Neural cell (in vitro differentiated cells): Measurements from ENCODE around the gene PCSK9. TPM values are rescaled to one million over a fixed set of nuclear protein-coding genes. Genes with fewer than 3 reads are reported as not detected.

ENCODE experiments used
- H2AFZ ChIP-seq: fragments of 200-600, 300-800 bp; sonication (generic), shearing (Covaris generic); 2 replicates; pipeline ENCODE4 v1.6.0; 2014; ENCODE audit warnings: low read depth, mild to moderate bottlenecking, antibody characterized with exemption, low read length, moderate library complexity
- H3F3A ChIP-seq: fragments of 200-600 bp; shearing (Covaris generic); 2 replicates; pipeline ENCODE4 v1.6.1; 2016; ENCODE audit warnings: mild to moderate bottlenecking, moderate library complexity, mixed read lengths, antibody characterized with exemption, low read length; ENCODE audit not compliant: insufficient read depth, poor library complexity, severe bottlenecking
- H3K27ac ChIP-seq: fragments of 200-600, 300-800 bp; sonication (generic), shearing (Covaris generic); 2 replicates; pipeline ENCODE4 v1.5.1; 2014; ENCODE audit warnings: mild to moderate bottlenecking, low read length, moderate library complexity
- H3K27me3 ChIP-seq: fragments of 300-800, 200-600 bp; sonication (generic), shearing (Covaris generic); 2 replicates; pipeline ENCODE4 v1.6.0; 2014; ENCODE audit warnings: mild to moderate bottlenecking, low read depth, low read length, moderate library complexity; ENCODE audit not compliant: insufficient read depth
- H3K36me3 ChIP-seq: fragments of 300-800, 200-600 bp; sonication (generic), shearing (Covaris generic); 2 replicates; pipeline ENCODE4 v1.5.1; 2014; ENCODE audit warnings: mild to moderate bottlenecking, antibody characterized with exemption, low read length, moderate library complexity; ENCODE audit not compliant: insufficient read depth
- H3K4me2 ChIP-seq: fragments of 300-800, 200-600 bp; sonication (generic), shearing (Covaris generic); 2 replicates; pipeline ENCODE4 v1.6.0; 2014; ENCODE audit warnings: mild to moderate bottlenecking, low read length
- H3K4me3 ChIP-seq: fragments of 300-800, 200-600 bp; sonication (generic), shearing (Covaris generic); 2 replicates; pipeline ENCODE4 v1.5.1; 2014; ENCODE audit warnings: mild to moderate bottlenecking, low read length, moderate library complexity
- H3K79me2 ChIP-seq: fragments of 200-600 bp; shearing (Covaris generic); replicated peaks from 2 replicates; pipeline ENCODE4 v1.6.0; 2014; ENCODE audit warnings: mild to moderate bottlenecking, low read length, moderate library complexity; ENCODE audit not compliant: insufficient read depth
- H3K9ac ChIP-seq: fragments of 300-800, 200-600 bp; sonication (generic), shearing (Covaris generic); 2 replicates; pipeline ENCODE4 v1.6.1; 2016; ENCODE audit warnings: mild to moderate bottlenecking, low read length, mixed read lengths
- H3K9me2 ChIP-seq: fragments of 200-600 bp; shearing (Covaris generic); 2 replicates; pipeline ENCODE4 v1.6.1; 2016; ENCODE audit warnings: mild to moderate bottlenecking, low read length, mixed read lengths; ENCODE audit not compliant: insufficient read depth
- H3K9me3 ChIP-seq: fragments of 200-600, 300-800 bp; sonication (generic), shearing (Covaris generic); 2 replicates; pipeline ENCODE4 v1.6.1; 2016; ENCODE audit warnings: mild to moderate bottlenecking, mixed run types, low read length, moderate library complexity, mixed read lengths
- H4K20me1 ChIP-seq: fragments of 200-600 bp; shearing (Covaris generic); 2 replicates; pipeline ENCODE4 v1.6.1; 2016; ENCODE audit warnings: mild to moderate bottlenecking, mixed run types; ENCODE audit not compliant: insufficient read depth
- EP300 ChIP-seq: fragments of 450-650 bp; conservative IDR thresholded peaks from 2 replicates; pipeline ENCODE4 v1.6.1; 2014; ENCODE audit warnings: antibody characterized with exemption, mild to moderate bottlenecking, moderate library complexity; ENCODE audit not compliant: poor library complexity, severe bottlenecking
- EZH2 ChIP-seq: fragments of 200-600, 300-800 bp; shearing (Covaris generic), sonication (generic); IDR thresholded peaks from 2 replicates; pipeline ENCODE4 v1.6.1; 2014; ENCODE audit warnings: antibody characterized with exemption, low read length, borderline replicate concordance, mild to moderate bottlenecking; ENCODE audit not compliant: insufficient read depth, poor library complexity, severe bottlenecking
- MXI1 ChIP-seq: fragments of 450-650 bp; conservative IDR thresholded peaks from 2 replicates; pipeline ENCODE4 v1.6.1; 2014; ENCODE audit warnings: antibody characterized with exemption, mild to moderate bottlenecking; ENCODE audit not compliant: poor library complexity, severe bottlenecking
- POLR2AphosphoS5 ChIP-seq: IDR thresholded peaks from 2 replicates; pipeline ENCODE4 v1.6.1; 2012
- RAD21 ChIP-seq: fragments of 450-650 bp; conservative IDR thresholded peaks from 2 replicates; pipeline ENCODE4 v1.6.1; 2014; ENCODE audit warnings: antibody characterized with exemption, mild to moderate bottlenecking, moderate library complexity
- SMC3 ChIP-seq: fragments of 450-650 bp; conservative IDR thresholded peaks from 2 replicates; pipeline ENCODE4 v1.6.1; 2014; ENCODE audit warnings: antibody characterized with exemption, mild to moderate bottlenecking, moderate library complexity; ENCODE audit not compliant: poor library complexity
- TAF1 ChIP-seq: IDR thresholded peaks from 2 replicates; pipeline ENCODE4 v1.6.1; 2012; ENCODE audit warnings: low read depth
- polyA plus RNA-seq: library from polyadenylated mRNA; depleted of rRNA; stranded (reverse); fragments of >200 nt; gene quantifications from 2 replicates; pipeline ENCODE4 v1.2.3, GENCODE V29; 2014
- TF ChIP-seq, protein P1 (sequence below): IDR thresholded peaks from 2 replicates; pipeline ENCODE4 v1.6.1; 2012; ENCODE audit warnings: borderline replicate concordance
- TF ChIP-seq, protein P2 (sequence below): fragments of 450-650 bp; IDR thresholded peaks from 2 replicates; pipeline ENCODE4 v1.5.1; 2014; ENCODE audit warnings: antibody characterized with exemption, mild to moderate bottlenecking, moderate library complexity; ENCODE audit not compliant: poor library complexity, severe bottlenecking

The PCSK9 gene
- polyA plus RNA-seq, 1 donor from 2014 or later = not detected

GRCh38 chr1:55076356-55076755, 37.0 kb downstream of the PCSK9 start:
- TF ChIP-seq, protein P1, sequence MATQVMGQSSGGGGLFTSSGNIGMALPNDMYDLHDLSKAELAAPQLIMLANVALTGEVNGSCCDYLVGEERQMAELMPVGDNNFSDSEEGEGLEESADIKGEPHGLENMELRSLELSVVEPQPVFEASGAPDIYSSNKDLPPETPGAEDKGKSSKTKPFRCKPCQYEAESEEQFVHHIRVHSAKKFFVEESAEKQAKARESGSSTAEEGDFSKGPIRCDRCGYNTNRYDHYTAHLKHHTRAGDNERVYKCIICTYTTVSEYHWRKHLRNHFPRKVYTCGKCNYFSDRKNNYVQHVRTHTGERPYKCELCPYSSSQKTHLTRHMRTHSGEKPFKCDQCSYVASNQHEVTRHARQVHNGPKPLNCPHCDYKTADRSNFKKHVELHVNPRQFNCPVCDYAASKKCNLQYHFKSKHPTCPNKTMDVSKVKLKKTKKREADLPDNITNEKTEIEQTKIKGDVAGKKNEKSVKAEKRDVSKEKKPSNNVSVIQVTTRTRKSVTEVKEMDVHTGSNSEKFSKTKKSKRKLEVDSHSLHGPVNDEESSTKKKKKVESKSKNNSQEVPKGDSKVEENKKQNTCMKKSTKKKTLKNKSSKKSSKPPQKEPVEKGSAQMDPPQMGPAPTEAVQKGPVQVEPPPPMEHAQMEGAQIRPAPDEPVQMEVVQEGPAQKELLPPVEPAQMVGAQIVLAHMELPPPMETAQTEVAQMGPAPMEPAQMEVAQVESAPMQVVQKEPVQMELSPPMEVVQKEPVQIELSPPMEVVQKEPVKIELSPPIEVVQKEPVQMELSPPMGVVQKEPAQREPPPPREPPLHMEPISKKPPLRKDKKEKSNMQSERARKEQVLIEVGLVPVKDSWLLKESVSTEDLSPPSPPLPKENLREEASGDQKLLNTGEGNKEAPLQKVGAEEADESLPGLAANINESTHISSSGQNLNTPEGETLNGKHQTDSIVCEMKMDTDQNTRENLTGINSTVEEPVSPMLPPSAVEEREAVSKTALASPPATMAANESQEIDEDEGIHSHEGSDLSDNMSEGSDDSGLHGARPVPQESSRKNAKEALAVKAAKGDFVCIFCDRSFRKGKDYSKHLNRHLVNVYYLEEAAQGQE = no peak
- no peak for TF ChIP-seq SMC3
- no peak for TF ChIP-seq TAF1
- no peak for TF ChIP-seq EP300
- TF ChIP-seq RAD21 = no peak
- TF ChIP-seq EZH2 = no peak
- no peaks in the 10 kb centered on the region for H3K79me2 ChIP-seq
- no peak overlapping the region for H2AFZ ChIP-seq
- no peak overlapping the region for H3K9ac ChIP-seq
- peaks cover 19% of the 10 kb centered on the region for H3K36me3 ChIP-seq
- no peaks in the 10 kb centered on the region for H3K9me2 ChIP-seq
- no peak overlapping the region for H3K27ac ChIP-seq
- no peaks in the 10 kb centered on the region for H4K20me1 ChIP-seq
- H3K9me3 ChIP-seq = no peaks in the 10 kb centered on the region
- H3K4me2 ChIP-seq = no peak overlapping the region
- H3K4me3 ChIP-seq = no peak overlapping the region
- no peaks in the 10 kb centered on the region for H3K27me3 ChIP-seq
- H3F3A ChIP-seq = no peaks in the 10 kb centered on the region

DNA sequence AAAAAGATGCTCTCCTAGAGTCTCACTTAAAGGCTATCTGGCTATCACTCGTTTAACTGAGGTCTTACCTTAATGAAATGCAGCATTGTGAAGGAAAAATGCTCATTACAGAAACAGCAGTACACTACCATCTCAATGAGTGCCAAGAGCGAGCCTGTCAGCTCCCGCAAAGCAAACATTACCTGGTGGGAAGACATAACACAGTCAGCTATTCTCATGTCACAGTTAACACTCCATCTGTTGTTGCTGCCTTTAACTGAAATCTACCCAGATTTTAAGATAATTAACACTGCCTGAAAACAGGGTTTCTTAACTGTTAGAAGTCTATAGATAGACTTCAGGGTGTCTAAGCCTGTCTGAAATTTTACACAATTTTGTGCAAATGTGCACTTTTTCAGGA, 39.1 kb downstream of the PCSK9 start:
- Histone ChIP-seq H3K4me3 (no peak overlapping the region), H3K36me3 (peaks cover 19% of the 10 kb centered on the region), H4K20me1 (no peaks in the 10 kb centered on the region), H3F3A (no peaks in the 10 kb centered on the region), H3K27ac (no peak overlapping the region), H2AFZ (no peak overlapping the region), H3K9me3 (no peaks in the 10 kb centered on the region), H3K79me2 (no peaks in the 10 kb centered on the region), H3K27me3 (no peaks in the 10 kb centered on the region), H3K4me2 (no peak overlapping the region), H3K9me2 (no peaks in the 10 kb centered on the region), H3K9ac (no peak overlapping the region)
- no peak for TF ChIP-seq TAF1
- no peak for TF ChIP-seq RAD21
- TF ChIP-seq, protein P2, sequence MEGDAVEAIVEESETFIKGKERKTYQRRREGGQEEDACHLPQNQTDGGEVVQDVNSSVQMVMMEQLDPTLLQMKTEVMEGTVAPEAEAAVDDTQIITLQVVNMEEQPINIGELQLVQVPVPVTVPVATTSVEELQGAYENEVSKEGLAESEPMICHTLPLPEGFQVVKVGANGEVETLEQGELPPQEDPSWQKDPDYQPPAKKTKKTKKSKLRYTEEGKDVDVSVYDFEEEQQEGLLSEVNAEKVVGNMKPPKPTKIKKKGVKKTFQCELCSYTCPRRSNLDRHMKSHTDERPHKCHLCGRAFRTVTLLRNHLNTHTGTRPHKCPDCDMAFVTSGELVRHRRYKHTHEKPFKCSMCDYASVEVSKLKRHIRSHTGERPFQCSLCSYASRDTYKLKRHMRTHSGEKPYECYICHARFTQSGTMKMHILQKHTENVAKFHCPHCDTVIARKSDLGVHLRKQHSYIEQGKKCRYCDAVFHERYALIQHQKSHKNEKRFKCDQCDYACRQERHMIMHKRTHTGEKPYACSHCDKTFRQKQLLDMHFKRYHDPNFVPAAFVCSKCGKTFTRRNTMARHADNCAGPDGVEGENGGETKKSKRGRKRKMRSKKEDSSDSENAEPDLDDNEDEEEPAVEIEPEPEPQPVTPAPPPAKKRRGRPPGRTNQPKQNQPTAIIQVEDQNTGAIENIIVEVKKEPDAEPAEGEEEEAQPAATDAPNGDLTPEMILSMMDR = no peak

DNA sequence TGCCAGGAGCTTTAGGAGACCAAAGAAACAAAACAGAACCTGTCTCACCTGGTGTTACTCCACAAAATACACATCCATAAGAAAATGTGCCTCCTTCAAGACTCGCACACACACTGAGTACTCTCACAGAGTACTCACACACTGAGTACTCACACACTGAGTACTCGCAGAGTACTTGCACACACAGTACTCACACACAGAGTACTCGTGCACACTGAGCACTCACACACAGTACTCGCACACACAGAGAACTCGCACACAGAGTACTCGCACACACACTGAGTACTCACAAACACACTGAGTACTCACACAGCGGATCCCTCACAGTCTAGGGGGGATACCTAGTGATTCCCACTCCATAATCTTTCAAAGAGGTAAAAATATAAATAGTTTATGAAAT, 40.3 kb downstream of the PCSK9 start:
- H3F3A ChIP-seq = no peaks in the 10 kb centered on the region
- H3K27ac ChIP-seq = no peak overlapping the region
- TF ChIP-seq, protein P2 = no peak
- no peak for TF ChIP-seq SMC3
- no peak for TF ChIP-seq TAF1
- TF ChIP-seq, protein P1 = no peak
- no peak for TF ChIP-seq RAD21
- TF ChIP-seq EP300 = no peak
- no peak for TF ChIP-seq EZH2
- no peak for TF ChIP-seq MXI1
- no peak for TF ChIP-seq POLR2AphosphoS5
- H3K4me2 ChIP-seq = no peak overlapping the region
- H3K36me3 ChIP-seq = peaks cover 19% of the 10 kb centered on the region
- H3K9me3 ChIP-seq = no peaks in the 10 kb centered on the region
- H3K4me3 ChIP-seq = no peak overlapping the region
- no peak overlapping the region for H3K9ac ChIP-seq
- no peaks in the 10 kb centered on the region for H4K20me1 ChIP-seq
- H3K9me2 ChIP-seq = no peaks in the 10 kb centered on the region
- H3K79me2 ChIP-seq = no peaks in the 10 kb centered on the region
- no peaks in the 10 kb centered on the region for H3K27me3 ChIP-seq
- no peak overlapping the region for H2AFZ ChIP-seq
